Pancreas (tissue), 10 donors: ENCODE measurements around the gene RHNO1. TPM values are rescaled to one million over a fixed set of nuclear protein-coding genes. Genes with fewer than 3 reads are reported as not detected.

Experiments
- ATAC-seq, 4 donors: fragments of 200-7000 bp; cut with Tn5 transposase; one replicate each; pipeline versions ENCODE4 v1.8.0 to v1.9.1; 2020; ENCODE audit warnings: mild to moderate bottlenecking in 4 of 4, moderate library complexity in 4 of 4
- DNase-seq, 6 donors: peaks; one replicate each; pipeline ENCODE4 v3.0.0-alpha.2; 2020
- FAIRE-seq: peaks from 2 replicates; lab custom pipeline; 2012; peaks lifted over from hg19 to GRCh38; lab: Jason Lieb, UNC
- H3K27ac ChIP-seq, 4 donors: fragments of 200-600 bp; sonication (generic); 1 replicate in 3 of 4; 2 replicates in 1 of 4; pipeline versions ENCODE4 v1.5.0 to v1.8.0; 2020
- H3K27me3 ChIP-seq, 4 donors: fragments of 200-600 bp; one replicate each; pipeline ENCODE4 v1.8.0; 2021
- H3K36me3 ChIP-seq, 3 donors: fragments of 200-600 bp; sonication (generic) in 1 of 3; one replicate each; pipeline versions ENCODE4 v1.5.0 to v1.8.0; 2020 to 2021
- H3K4me1 ChIP-seq, 3 donors: fragments of 200-600 bp; one replicate each; pipeline ENCODE4 v1.8.0; 2021
- H3K4me3 ChIP-seq, 4 donors: fragments of 200-600 bp; sonication (generic) in 2 of 4; one replicate each; pipeline versions ENCODE4 v1.5.0 to v1.8.0; 2020 to 2021
- H3K9me3 ChIP-seq, 4 donors: fragments of 200-600 bp; one replicate each; pipeline ENCODE4 v1.8.0; 2021
- WGBS, 2 donors: extraction: QIAGEN DNeasy Blood & Tissue Kit; methylation state at CpG; one replicate each; pipeline ENCODE4 v1.1.7; 2013; 5-methylcytosine and 5-hydroxymethylcytosine counted together
- intact Hi-C, 3 donors: fragments of 100-400 bp; cut with DNase I; formaldehyde crosslinking; loops; one replicate each; pipeline versions ENCODE4 v1.11.1 to v1.14.2; 2022
- polyA plus RNA-seq, 2 donors: library from polyadenylated mRNA; stranded (reverse); fragments of 200-250 nt; gene quantifications; one replicate each; pipeline ENCODE4 v1.2.3, GENCODE V29; 2013
- total RNA-seq, 6 donors: library from RNA; stranded (reverse); fragmentation: NEBNext Ultra II Directional in 4 of 6; extraction: Animal tissue kit (Norgen Biotek cat#: 25700) in 4 of 6; gene quantifications; one replicate each; pipeline versions ENCODE4 v1.2.1 to v1.2.4, GENCODE V29; 2021 to 2023
- TF ChIP-seq, protein P1 (sequence below), 4 donors: fragments of 200-600 bp; sonication (generic) in 3 of 4; IDR thresholded peaks; one replicate each; pipeline versions ENCODE4 v1.5.0 to v1.8.0; 2021; ENCODE audit warnings: antibody characterized with exemption in 4 of 4
- donor health status: healthy with polysubstance abuse.
- donor health status: DM: no; HTN: no; CAD: no; lungs with moderate emphysema.
- donor health status: DM: no; HTN: no; CAD: no.
- donor health status: control.
- donor health status: control.
- donor health status: Bipolar disorder and iron deficiency.
- donor health status: DM: yes; HTN: yes; CAD: no.
- donor health status: DM: no; HTN: no; CAD: no.
- donor health status: DM: no; HTN: no; CAD: no.
- donor health status: DM: yes; HTN: yes; CAD: no.

The RHNO1 gene
- total and polyA plus RNA-seq, 8 donors = 5.7 to 12.6 (median 8.0) TPM

GRCh38 chr12:2877953-2878732, 1.1 kb downstream of the RHNO1 start:
- intact Hi-C loops = no loop called here
- no peak for FAIRE-seq
- Histone ChIP-seq H3K4me1 (peaks cover 0 to 6% (median 0%) of the 10 kb centered on the region in 3 donors), H3K27me3 (no peaks in the 10 kb centered on the region), H3K9me3 (no peaks in the 10 kb centered on the region), H3K4me3 (peak overlapping the region; percentile 54 to 93 (median 84)), H3K27ac (peak overlapping the region in 3 of 4 donors; percentile 71 to 91 (median 79)), H3K36me3 (no peaks in the 10 kb centered on the region)
- DNase-seq = no peak
- ATAC-seq = peak in 3 of 4 donors; percentile 8 to 24 (median 13)
- 46 to 48% methylated on average over 16 of the region's 16 CpGs for WGBS, 2 donors
- TF ChIP-seq, protein P1, sequence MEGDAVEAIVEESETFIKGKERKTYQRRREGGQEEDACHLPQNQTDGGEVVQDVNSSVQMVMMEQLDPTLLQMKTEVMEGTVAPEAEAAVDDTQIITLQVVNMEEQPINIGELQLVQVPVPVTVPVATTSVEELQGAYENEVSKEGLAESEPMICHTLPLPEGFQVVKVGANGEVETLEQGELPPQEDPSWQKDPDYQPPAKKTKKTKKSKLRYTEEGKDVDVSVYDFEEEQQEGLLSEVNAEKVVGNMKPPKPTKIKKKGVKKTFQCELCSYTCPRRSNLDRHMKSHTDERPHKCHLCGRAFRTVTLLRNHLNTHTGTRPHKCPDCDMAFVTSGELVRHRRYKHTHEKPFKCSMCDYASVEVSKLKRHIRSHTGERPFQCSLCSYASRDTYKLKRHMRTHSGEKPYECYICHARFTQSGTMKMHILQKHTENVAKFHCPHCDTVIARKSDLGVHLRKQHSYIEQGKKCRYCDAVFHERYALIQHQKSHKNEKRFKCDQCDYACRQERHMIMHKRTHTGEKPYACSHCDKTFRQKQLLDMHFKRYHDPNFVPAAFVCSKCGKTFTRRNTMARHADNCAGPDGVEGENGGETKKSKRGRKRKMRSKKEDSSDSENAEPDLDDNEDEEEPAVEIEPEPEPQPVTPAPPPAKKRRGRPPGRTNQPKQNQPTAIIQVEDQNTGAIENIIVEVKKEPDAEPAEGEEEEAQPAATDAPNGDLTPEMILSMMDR (IDR thresholded peaks at IDR 0.05) = no peak

- WGBS, 2 donors = 95 to 96% methylated on average over 3 of the region's 3 CpGs
- intact Hi-C loops = no loop called here
Measured at GRCh38 chr12:2879853-2880252, 2.8 kb downstream of the RHNO1 start.

DNA sequence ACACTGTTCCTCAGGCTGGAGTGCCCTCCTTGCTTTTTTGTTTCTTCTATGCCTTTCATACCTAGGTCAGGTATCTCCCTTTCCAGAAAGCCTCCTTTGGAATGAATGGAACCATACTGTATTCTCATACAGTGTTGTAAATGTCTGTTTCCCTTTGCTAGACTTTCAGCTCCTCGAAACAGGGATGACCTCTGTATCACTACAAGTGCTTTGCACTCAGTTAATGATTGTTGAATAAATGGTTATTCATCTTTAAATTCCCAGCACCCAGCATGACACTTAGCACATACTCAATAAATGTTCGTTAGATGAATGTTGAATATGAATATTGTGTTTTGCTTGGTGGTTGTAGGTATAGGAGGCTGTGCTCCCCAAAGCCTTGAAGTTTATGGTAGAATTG, 7.8 kb downstream of the RHNO1 start:
- FAIRE-seq (no peak), ATAC-seq (peak in 1 of 4 donors; percentile 9), DNase-seq (no peak)
- Histone ChIP-seq H3K9me3 (no peaks in the 10 kb centered on the region), H3K4me3 (no peak overlapping the region), H3K4me1 (no peaks in the 10 kb centered on the region), H3K36me3 (no peaks in the 10 kb centered on the region), H3K27me3 (no peaks in the 10 kb centered on the region), H3K27ac (no peak overlapping the region)
- WGBS, 2 donors = 40 to 43% methylated on average over 2 of the region's 2 CpGs
- intact Hi-C loops = loop anchor here in 1 of 3 donors (5.0 kb wide), 1 partner anchor 152 kb away; no protein-coding TSS in a partner anchor
- TF ChIP-seq, protein P1 (IDR thresholded peaks at IDR 0.05) = no peak

More at GRCh38 chr12:2879853-2880252, 2.8 kb downstream of the RHNO1 start:
- TF ChIP-seq, protein P1 (IDR thresholded peaks at IDR 0.05) = no peak
- Histone ChIP-seq H3K9me3 (no peaks in the 10 kb centered on the region), H3K27ac (no peak overlapping the region), H3K36me3 (no peaks in the 10 kb centered on the region), H3K27me3 (no peaks in the 10 kb centered on the region), H3K4me3 (no peak overlapping the region), H3K4me1 (peaks cover 0 to 6% (median 0%) of the 10 kb centered on the region in 3 donors)
- ATAC-seq (no peak), DNase-seq (no peak), FAIRE-seq (no peak)

DNA sequence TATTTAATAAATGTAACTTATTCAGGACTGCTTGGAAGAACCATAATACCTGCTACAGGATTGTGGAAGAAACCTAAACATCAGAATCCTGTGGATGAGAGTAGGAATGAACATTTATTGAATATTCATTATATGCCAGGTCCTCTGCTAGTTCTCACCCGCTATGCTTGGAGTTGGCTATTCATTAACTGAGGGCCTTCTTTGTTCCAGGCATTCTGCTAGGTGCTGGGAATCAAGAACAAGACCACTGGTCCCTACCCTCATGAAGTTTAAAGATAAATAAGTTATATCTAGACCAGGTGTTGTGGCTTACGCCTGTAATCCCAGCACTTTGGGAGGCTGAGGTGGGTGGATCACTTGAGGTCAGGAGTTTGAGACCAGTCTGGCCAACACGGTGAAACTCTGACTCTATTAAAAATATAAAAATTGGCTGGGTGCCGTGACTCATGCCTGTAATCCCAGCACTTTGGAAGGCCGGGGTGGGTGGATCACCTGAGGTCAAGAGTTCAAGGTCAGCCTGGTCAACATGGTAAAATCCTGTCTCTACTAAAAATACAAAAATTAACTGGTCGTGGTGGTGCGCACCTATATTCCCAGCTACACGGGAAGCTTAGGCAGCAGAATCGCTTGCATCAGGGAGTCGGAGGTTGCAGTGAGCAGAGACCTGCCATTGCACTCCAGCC, 9.9 kb downstream of the RHNO1 start:
- FAIRE-seq (no peak), ATAC-seq (no peak), DNase-seq (no peak)
- Histone ChIP-seq H3K4me1 (no peaks in the 10 kb centered on the region), H3K36me3 (no peaks in the 10 kb centered on the region), H3K4me3 (no peak overlapping the region), H3K9me3 (no peaks in the 10 kb centered on the region), H3K27ac (no peak overlapping the region), H3K27me3 (no peaks in the 10 kb centered on the region)
- TF ChIP-seq, protein P1 (IDR thresholded peaks at IDR 0.05) = no peak
- intact Hi-C loops = loop anchor here in 1 of 3 donors (5.0 kb wide), 1 partner anchor 150 kb away; no protein-coding TSS in a partner anchor
- WGBS, 2 donors = 63 to 71% methylated on average over 10 of the region's 10 CpGs
